ENCODE results near the gene MTG2. TPM values are rescaled to one million over a fixed set of nuclear protein-coding genes. Genes with fewer than 3 reads are reported as not detected.

Gene MTG2
- total RNA-seq, 1 donor from 2014 or later, result 14.9 TPM

- TF ChIP-seq CTCF (conservative IDR thresholded peaks at IDR 0.05; ENCODE audit: low read depth, low read length), result no peak
These were observed 15.7 kb downstream of the MTG2 start for GRCh38 chr20:62198496-62198895.

DNA sequence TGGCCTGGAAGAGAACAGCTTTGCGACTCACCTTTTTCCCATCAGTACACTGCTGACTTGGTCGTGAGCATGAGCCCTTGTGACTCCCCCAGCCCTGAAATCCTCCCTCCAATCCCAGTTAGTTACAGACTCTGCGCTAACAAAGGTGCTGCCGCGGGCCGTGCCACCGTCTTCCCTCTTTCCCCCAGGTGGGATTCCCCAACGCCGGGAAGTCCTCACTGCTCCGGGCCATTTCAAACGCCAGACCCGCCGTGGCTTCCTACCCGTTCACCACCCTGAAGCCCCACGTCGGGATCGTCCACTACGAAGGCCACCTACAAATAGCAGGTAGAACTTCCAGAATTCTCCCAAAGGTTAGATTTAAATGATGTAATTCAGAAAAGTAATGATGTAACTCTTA lies 16.1 kb downstream of the MTG2 start:
- TF ChIP-seq CTCF (conservative IDR thresholded peaks at IDR 0.05; ENCODE audit: low read depth, low read length), result no peak
- no peak for DNase-seq (ENCODE audit: low read depth)
- no peak overlapping the region for H3K4me3 ChIP-seq (ENCODE audit: low read depth, low read length)

More at GRCh38 chr20:62198496-62198895, 15.7 kb downstream of the MTG2 start:
- no peak overlapping the region for H3K4me3 ChIP-seq (ENCODE audit: low read depth, low read length)
- no peak for DNase-seq (ENCODE audit: low read depth)

DNA sequence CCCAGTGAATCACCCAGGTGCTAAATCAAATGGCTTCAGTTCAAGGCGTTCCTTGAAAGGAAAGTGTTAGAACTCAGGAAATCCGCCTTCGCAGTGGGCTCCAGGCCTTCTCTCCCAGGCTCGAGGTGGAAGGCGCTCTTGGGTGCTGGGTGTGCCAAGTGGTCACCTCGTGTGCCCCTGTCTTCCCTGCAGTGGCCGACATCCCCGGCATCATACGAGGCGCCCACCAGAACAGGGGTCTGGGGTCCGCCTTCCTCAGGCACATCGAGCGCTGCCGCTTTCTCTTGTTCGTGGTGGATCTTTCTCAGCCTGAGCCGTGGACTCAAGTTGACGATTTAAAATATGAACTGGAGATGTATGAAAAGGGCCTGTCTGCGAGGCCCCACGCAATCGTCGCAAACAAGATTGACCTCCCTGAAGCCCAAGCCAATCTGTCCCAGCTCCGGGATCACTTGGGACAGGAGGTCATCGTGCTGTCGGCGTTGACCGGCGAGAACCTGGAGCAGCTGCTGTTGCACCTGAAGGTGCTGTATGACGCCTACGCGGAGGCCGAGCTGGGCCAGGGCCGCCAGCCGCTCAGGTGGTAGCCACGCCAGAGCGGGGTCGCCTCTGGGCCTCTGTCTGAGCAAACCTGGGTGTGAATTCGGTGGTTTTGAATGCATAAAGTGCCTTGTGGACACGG lies 17.8 kb downstream of the MTG2 start:
- DNase-seq (ENCODE audit: low read depth), result no peak

GRCh38 chr20:62201173-62202082 lies 18.6 kb downstream of the MTG2 start:
- TF ChIP-seq CTCF (conservative IDR thresholded peaks at IDR 0.05; ENCODE audit: low read depth, low read length), result no peak
- DNase-seq (ENCODE audit: low read depth), result no peak
- H3K4me3 ChIP-seq (ENCODE audit: low read depth, low read length), result no peak overlapping the region

More for the DNA sequence above, 17.8 kb downstream of the MTG2 start:
- no peak overlapping the region for H3K4me3 ChIP-seq (ENCODE audit: low read depth, low read length)
- no peak for TF ChIP-seq CTCF (conservative IDR thresholded peaks at IDR 0.05; ENCODE audit: low read depth, low read length)

- no peak for TF ChIP-seq CTCF (conservative IDR thresholded peaks at IDR 0.05; ENCODE audit: low read depth, low read length)
- no peak for DNase-seq (ENCODE audit: low read depth)
- H3K4me3 ChIP-seq (ENCODE audit: low read depth, low read length), result no peak overlapping the region
These were observed 19.2 kb downstream of the MTG2 start for GRCh38 chr20:62202083-62202395.

DNA sequence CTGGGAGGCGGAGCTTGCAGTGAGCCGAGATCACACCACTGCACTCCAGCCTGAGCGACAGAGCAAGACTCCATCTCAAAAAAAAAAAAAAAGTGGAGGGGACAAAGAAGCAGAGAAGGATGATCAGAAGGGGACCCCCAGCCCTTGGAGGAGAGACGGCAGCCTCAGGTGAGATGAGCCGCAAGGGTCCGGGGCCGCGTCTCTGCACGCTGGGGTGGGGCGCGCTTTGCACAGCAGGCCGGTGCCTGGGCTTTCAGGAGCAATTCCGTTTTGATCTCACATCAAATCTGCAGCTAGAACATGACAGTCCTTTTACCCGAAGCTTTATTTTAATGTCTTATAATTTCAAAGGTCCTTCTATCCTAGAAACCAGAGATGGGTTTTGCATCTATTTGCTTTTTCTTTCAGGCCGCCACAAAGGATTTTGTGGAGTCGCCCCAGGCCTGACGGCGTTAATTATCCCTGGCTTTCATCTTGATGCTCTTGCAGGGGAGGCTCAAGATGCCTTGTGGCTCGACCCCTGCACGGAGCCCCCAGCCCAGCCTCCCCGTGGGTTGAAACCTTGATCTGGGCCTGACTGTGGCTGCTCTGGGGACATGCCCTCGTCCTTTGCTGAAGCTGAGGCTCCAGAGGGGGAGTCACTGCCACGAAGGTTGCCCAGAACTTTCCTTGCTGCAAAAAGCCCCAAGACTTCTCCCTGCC lies 20.0 kb downstream of the MTG2 start:
- TF ChIP-seq CTCF (conservative IDR thresholded peaks at IDR 0.05; ENCODE audit: low read depth, low read length), result no peak
- DNase-seq (ENCODE audit: low read depth), result no peak
- H3K4me3 ChIP-seq (ENCODE audit: low read depth, low read length), result no peak overlapping the region

All from epithelial cell of proximal tubule (primary cell).